H9 (cell line): ENCODE data around the gene PDCL3. TPM values are rescaled to one million over a fixed set of nuclear protein-coding genes. Genes with fewer than 3 reads are reported as not detected.

ENCODE experiments used
- DNase-seq: peaks from one replicate; pipeline ENCODE4 v3.0.0-alpha.2; 2017
- H2AFZ ChIP-seq: one replicate; pipeline ENCODE4 v1.6.1; 2013; ENCODE audit warnings: mild to moderate bottlenecking, low read length, control low read depth, moderate library complexity
- H2AK5ac ChIP-seq: 2 replicates; pipeline ENCODE4 v1.6.1; 2013; ENCODE audit warnings: low read length, control low read depth, mixed read lengths; ENCODE audit not compliant: insufficient read length
- H2BK120ac ChIP-seq: one replicate; pipeline ENCODE4 v1.6.1; 2013; ENCODE audit warnings: low read depth, mild to moderate bottlenecking, low read length, control low read depth, inconsistent platforms; ENCODE audit not compliant: poor library complexity, severe bottlenecking
- H2BK12ac ChIP-seq: 2 replicates; pipeline ENCODE4 v1.6.1; 2013; ENCODE audit warnings: low read length, control low read depth, mixed read lengths, low read depth; ENCODE audit not compliant: insufficient read length
- H2BK15ac ChIP-seq: 2 replicates; pipeline ENCODE4 v1.6.1; 2013; ENCODE audit warnings: low read depth, low read length, control low read depth
- H2BK20ac ChIP-seq: one replicate; pipeline ENCODE4 v1.6.1; 2013; ENCODE audit warnings: low read depth, mild to moderate bottlenecking, low read length, control low read depth, inconsistent platforms; ENCODE audit not compliant: poor library complexity, severe bottlenecking
- H2BK5ac ChIP-seq: 2 replicates; pipeline ENCODE4 v1.6.1; 2013; ENCODE audit warnings: low read length, control low read depth, mixed read lengths; ENCODE audit not compliant: insufficient read length
- H3K14ac ChIP-seq: 2 replicates; pipeline ENCODE4 v1.6.1; 2013; ENCODE audit warnings: low read length, control low read depth; ENCODE audit not compliant: insufficient read depth
- H3K18ac ChIP-seq: 2 replicates; pipeline ENCODE4 v1.6.1; 2013; ENCODE audit warnings: low read depth, mild to moderate bottlenecking, mixed read lengths, low read length, control low read depth; ENCODE audit not compliant: insufficient read length
- H3K23ac ChIP-seq: 2 replicates; pipeline ENCODE4 v1.6.1; 2013; ENCODE audit warnings: low read length, control low read depth, mixed read lengths, low read depth; ENCODE audit not compliant: insufficient read length
- H3K23me2 ChIP-seq: 2 replicates; pipeline ENCODE4 v1.6.1; 2013; ENCODE audit warnings: low read depth, mild to moderate bottlenecking, mixed read lengths, low read length, control low read depth; ENCODE audit not compliant: insufficient read length, poor library complexity, severe bottlenecking
- H3K27ac ChIP-seq: 2 replicates; pipeline ENCODE4 v1.5.1; 2013; ENCODE audit warnings: low read length, control low read depth, mixed read lengths, low read depth; ENCODE audit not compliant: insufficient read length
- H3K27me3 ChIP-seq: 2 replicates; pipeline ENCODE4 v1.6.1; 2013; ENCODE audit warnings: low read length, control low read depth, inconsistent platforms; ENCODE audit not compliant: insufficient read depth
- H3K4ac ChIP-seq: 2 replicates; pipeline ENCODE4 v1.6.1; 2013; ENCODE audit warnings: low read depth, mild to moderate bottlenecking, control low read depth, inconsistent platforms, low read length, moderate library complexity
- H3K4me1 ChIP-seq: 2 replicates; pipeline ENCODE4 v1.6.1; 2013; ENCODE audit warnings: low read length, control low read depth, inconsistent platforms; ENCODE audit not compliant: insufficient read depth
- H3K4me2 ChIP-seq: 2 replicates; pipeline ENCODE4 v1.6.1; 2013; ENCODE audit warnings: low read length, control low read depth, mixed read lengths; ENCODE audit not compliant: insufficient read length, insufficient read depth
- H3K56ac ChIP-seq: 2 replicates; pipeline ENCODE4 v1.6.1; 2013; ENCODE audit warnings: low read depth, mild to moderate bottlenecking, mixed read lengths, low read length, control low read depth; ENCODE audit not compliant: insufficient read length
- H3K79me1 ChIP-seq: 2 replicates; pipeline ENCODE4 v1.6.1; 2013; ENCODE audit warnings: low read depth, mild to moderate bottlenecking, moderate library complexity, low read length, control low read depth, inconsistent platforms; ENCODE audit not compliant: insufficient read depth, poor library complexity, severe bottlenecking
- H3K79me2 ChIP-seq: 2 replicates; pipeline ENCODE4 v1.6.1; 2013; ENCODE audit warnings: low read length, control low read depth, inconsistent platforms; ENCODE audit not compliant: insufficient read depth
- H3K9ac ChIP-seq: 2 replicates; pipeline ENCODE4 v1.6.1; 2013; ENCODE audit warnings: low read length, control low read depth, mixed read lengths; ENCODE audit not compliant: insufficient read length; ENCODE audit errors: extremely low read depth
- H3K9me3 ChIP-seq: one replicate; pipeline ENCODE4 v1.6.1; 2013; ENCODE audit warnings: low read depth, low read length, inconsistent platforms; ENCODE audit not compliant: control insufficient read depth
- H3T11ph ChIP-seq: one replicate; pipeline ENCODE4 v1.6.1; 2013; ENCODE audit warnings: mild to moderate bottlenecking, low read length, control low read depth, inconsistent platforms
- H4K20me1 ChIP-seq: one replicate; pipeline ENCODE4 v1.6.1; 2013; ENCODE audit not compliant: control insufficient read depth, insufficient read length, insufficient read depth
- H4K5ac ChIP-seq: 2 replicates; pipeline ENCODE4 v1.6.1; 2013; ENCODE audit warnings: low read depth, mild to moderate bottlenecking, mixed read lengths, low read length, control low read depth; ENCODE audit not compliant: insufficient read length
- H4K8ac ChIP-seq: replicated peaks from 2 replicates; pipeline ENCODE4 v1.6.1; 2013; ENCODE audit warnings: low read length, control low read depth, mixed read lengths, low read depth; ENCODE audit not compliant: insufficient read length
- H4K91ac ChIP-seq: 2 replicates; pipeline ENCODE4 v1.6.1; 2013; ENCODE audit warnings: low read depth, mild to moderate bottlenecking, moderate library complexity, mixed read lengths, low read length, control low read depth; ENCODE audit not compliant: insufficient read length
- H3K27ac Mint-ChIP-seq, 3 experiments: 2 replicates in 2 of 3; 3 replicates in 1 of 3; pipeline ENCODE4 v1.8.0; 2020 to 2021; ENCODE audit warnings: mixed read lengths in 3 of 3, mild to moderate bottlenecking in 1 of 3, moderate library complexity in 1 of 3
- H3K27me3 Mint-ChIP-seq: 2 replicates; pipeline ENCODE4 v1.8.0; 2021; ENCODE audit warnings: low read depth, mild to moderate bottlenecking, moderate library complexity, mixed read lengths
- H3K36me3 Mint-ChIP-seq, 3 experiments: 2 replicates in 2 of 3; 3 replicates in 1 of 3; pipeline ENCODE4 v1.8.0; 2020 to 2021; ENCODE audit warnings: low read depth in 3 of 3, mixed read lengths in 3 of 3; ENCODE audit not compliant: insufficient read depth in 1 of 3
- H3K4me1 Mint-ChIP-seq, 2 experiments: 2 replicates each; pipeline ENCODE4 v1.8.0; 2020; ENCODE audit warnings: mixed read lengths in 2 of 2
- H3K4me3 Mint-ChIP-seq, 2 experiments: 2 replicates in 1 of 2; 3 replicates in 1 of 2; pipeline ENCODE4 v1.8.0; 2020 to 2021; ENCODE audit warnings: mild to moderate bottlenecking in 2 of 2, mixed read lengths in 2 of 2, moderate library complexity in 1 of 2
- H3K9me3 Mint-ChIP-seq, 2 experiments: 2 replicates in 1 of 2; 3 replicates in 1 of 2; pipeline ENCODE4 v1.8.0; 2020; ENCODE audit warnings: mild to moderate bottlenecking in 2 of 2, mixed read lengths in 2 of 2, moderate library complexity in 1 of 2
- CTCF ChIP-seq: fragments of 200-600 bp; sonication (generic); conservative IDR thresholded peaks from 3 replicates; pipeline ENCODE4 v1.8.0; 2021; ENCODE audit warnings: antibody characterized with exemption, mild to moderate bottlenecking
- WGBS: extraction: QIAGEN DNeasy Blood & Tissue Kit; methylation state at CpG from one replicate; pipeline ENCODE4 v1.1.7; 2013; ENCODE audit warnings: missing lambda C conversion rate, low lambda C conversion rate, mixed read lengths; ENCODE audit not compliant: insufficient read length; ENCODE audit errors: extremely low coverage; 5-methylcytosine and 5-hydroxymethylcytosine counted together
- total RNA-seq: library from RNA; stranded (reverse); gene quantifications from 2 replicates; pipeline ENCODE4 v1.2.1, GENCODE V29; 2021

The PDCL3 gene
- total RNA-seq, 1 experiment from 2014 or later, result 39.4 TPM

GRCh38 chr2:100517556-100517955 lies 45.2 kb upstream of the PDCL3 start:
- no peak overlapping the region for H2BK12ac ChIP-seq
- H3K9ac ChIP-seq, result no peak overlapping the region
- no peak overlapping the region for H2BK5ac ChIP-seq
- no peak overlapping the region for H4K5ac ChIP-seq
- no peak overlapping the region for H3K27ac ChIP-seq
- H2BK15ac ChIP-seq, result no peak overlapping the region
- no peaks in the 10 kb centered on the region for H4K20me1 ChIP-seq
- H3K79me2 ChIP-seq, result no peaks in the 10 kb centered on the region
- H3K14ac ChIP-seq, result no peak overlapping the region
- H3T11ph ChIP-seq, result no peak overlapping the region
- Mint-ChIP-seq H3K4me3 (no peak overlapping the region), H3K27ac (no peak overlapping the region), H3K27me3 (no peaks in the 10 kb centered on the region), H3K9me3 (peaks cover 4 to 8% of the 10 kb centered on the region in 2 experiments), H3K36me3 (peaks cover 2 to 4% (median 3%) of the 10 kb centered on the region in 3 experiments; a peak in 4 of 7 replicates), H3K4me1 (no peaks in the 10 kb centered on the region)
- no peak overlapping the region for H2AK5ac ChIP-seq
- H2AFZ ChIP-seq, result no peak overlapping the region
- WGBS, result no CpG with 5 or more reads among the region's 1 CpG
- H4K8ac ChIP-seq, result no peak overlapping the region
- no peak for DNase-seq
- no peak overlapping the region for H3K56ac ChIP-seq
- no peak overlapping the region for H2BK20ac ChIP-seq
- no peaks in the 10 kb centered on the region for H3K79me1 ChIP-seq
- no peak overlapping the region for H2BK120ac ChIP-seq
- no peak for TF ChIP-seq CTCF
- no peaks in the 10 kb centered on the region for H3K9me3 ChIP-seq
- no peak overlapping the region for H4K91ac ChIP-seq
- no peaks in the 10 kb centered on the region for H3K23me2 ChIP-seq
- no peak overlapping the region for H3K4ac ChIP-seq
- no peak overlapping the region for H3K4me2 ChIP-seq
- H3K4me1 ChIP-seq, result no peaks in the 10 kb centered on the region
- no peak overlapping the region for H3K23ac ChIP-seq
- H3K27me3 ChIP-seq, result no peaks in the 10 kb centered on the region
- no peak overlapping the region for H3K18ac ChIP-seq
